Astrocyte of the cerebellum (primary cell): ENCODE results near the gene SASS6.

Experiments
- DNase-seq: peaks from one replicate; pipeline ENCODE4 v3.0.0-alpha.2; 2011; ENCODE audit warnings: low read depth
- H3K4me3 ChIP-seq: 2 replicates; pipeline ENCODE4 v1.5.1; 2011; ENCODE audit warnings: mild to moderate bottlenecking, low read depth, low read length, moderate library complexity
- in situ Hi-C: cut with HindIII; loops from 2 replicates; pipeline ENCODE4 v1.10.0; 2017; ENCODE audit warnings: low sequenced_read_pairs
- TF ChIP-seq, protein P1 (sequence below): IDR thresholded peaks from 2 replicates; pipeline ENCODE4 v1.5.1; 2012; ENCODE audit warnings: low read length, low read depth, moderate library complexity, mild to moderate bottlenecking; ENCODE audit errors: missing control alignments

Gene SASS6

DNA sequence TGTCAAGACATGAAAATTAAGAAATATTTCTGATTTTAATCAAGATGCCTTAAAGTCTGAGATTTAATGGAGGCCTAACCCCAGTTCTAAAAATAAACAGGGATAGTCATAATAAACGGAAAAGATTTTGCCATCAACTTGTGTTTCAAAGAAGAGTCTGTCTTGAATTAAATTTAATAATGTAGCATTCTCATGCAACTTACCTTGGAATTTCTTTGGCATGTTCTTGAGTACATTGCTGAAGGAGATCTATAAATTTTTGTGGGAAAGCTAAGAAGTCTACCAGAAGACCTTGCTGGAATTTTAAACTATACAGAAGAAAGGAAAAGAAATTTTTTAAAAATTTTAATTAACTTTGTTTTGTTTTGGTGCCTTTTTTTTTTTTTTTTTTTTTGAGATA, 10.6 kb downstream of the SASS6 start:
- DNase-seq = no peak
- in situ Hi-C loops = no loop called here
- H3K4me3 ChIP-seq = no peak overlapping the region
- TF ChIP-seq, protein P1, sequence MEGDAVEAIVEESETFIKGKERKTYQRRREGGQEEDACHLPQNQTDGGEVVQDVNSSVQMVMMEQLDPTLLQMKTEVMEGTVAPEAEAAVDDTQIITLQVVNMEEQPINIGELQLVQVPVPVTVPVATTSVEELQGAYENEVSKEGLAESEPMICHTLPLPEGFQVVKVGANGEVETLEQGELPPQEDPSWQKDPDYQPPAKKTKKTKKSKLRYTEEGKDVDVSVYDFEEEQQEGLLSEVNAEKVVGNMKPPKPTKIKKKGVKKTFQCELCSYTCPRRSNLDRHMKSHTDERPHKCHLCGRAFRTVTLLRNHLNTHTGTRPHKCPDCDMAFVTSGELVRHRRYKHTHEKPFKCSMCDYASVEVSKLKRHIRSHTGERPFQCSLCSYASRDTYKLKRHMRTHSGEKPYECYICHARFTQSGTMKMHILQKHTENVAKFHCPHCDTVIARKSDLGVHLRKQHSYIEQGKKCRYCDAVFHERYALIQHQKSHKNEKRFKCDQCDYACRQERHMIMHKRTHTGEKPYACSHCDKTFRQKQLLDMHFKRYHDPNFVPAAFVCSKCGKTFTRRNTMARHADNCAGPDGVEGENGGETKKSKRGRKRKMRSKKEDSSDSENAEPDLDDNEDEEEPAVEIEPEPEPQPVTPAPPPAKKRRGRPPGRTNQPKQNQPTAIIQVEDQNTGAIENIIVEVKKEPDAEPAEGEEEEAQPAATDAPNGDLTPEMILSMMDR = no peak

DNA sequence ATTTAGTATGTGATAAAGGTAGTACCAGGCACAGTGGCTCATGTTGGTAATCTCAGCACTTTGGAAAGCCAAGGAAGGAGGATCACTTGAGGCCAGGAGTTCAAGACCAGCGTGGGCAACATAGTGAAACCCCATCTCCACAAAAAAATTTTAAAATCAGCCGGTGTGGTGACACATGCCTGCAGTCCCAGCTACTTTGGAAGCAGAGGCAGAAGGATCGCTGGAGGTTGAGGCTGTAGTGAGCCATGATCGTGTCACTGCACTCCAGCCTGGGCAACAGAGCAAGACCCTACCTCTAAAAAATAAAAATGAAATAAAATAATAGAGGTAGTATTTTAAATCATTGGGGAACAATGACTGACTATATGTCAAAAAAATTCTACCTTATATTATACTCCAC, 17.2 kb downstream of the SASS6 start:
- no peak for DNase-seq
- TF ChIP-seq, protein P1 = no peak
- in situ Hi-C loops = no loop called here
- H3K4me3 ChIP-seq = no peak overlapping the region

DNA sequence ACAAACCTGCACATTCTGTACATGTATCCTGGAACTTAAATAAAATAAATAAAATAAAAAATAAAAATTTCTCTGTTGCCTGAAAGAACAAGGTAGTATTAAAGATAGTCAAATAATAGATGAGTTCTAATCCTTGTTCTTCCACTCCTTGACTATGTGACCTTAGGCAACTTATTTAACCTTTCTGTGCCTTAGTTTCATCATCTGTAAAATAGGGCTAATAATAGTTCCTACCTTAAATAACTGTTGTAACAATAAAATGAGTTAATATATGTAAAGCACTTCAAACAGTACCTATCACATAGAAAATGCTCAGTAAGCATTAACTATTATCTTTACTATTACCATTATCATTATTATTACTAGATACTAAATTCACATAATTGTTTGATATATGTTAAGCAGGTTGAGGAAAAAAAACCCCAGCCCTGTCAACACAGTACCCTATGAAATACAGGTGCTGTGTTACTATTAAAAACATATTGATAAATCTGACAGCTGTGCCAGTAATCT, 23.1 kb downstream of the SASS6 start:
- TF ChIP-seq, protein P1 = no peak
- no peak overlapping the region for H3K4me3 ChIP-seq
- in situ Hi-C loops = no loop called here
- DNase-seq = no peak

DNA sequence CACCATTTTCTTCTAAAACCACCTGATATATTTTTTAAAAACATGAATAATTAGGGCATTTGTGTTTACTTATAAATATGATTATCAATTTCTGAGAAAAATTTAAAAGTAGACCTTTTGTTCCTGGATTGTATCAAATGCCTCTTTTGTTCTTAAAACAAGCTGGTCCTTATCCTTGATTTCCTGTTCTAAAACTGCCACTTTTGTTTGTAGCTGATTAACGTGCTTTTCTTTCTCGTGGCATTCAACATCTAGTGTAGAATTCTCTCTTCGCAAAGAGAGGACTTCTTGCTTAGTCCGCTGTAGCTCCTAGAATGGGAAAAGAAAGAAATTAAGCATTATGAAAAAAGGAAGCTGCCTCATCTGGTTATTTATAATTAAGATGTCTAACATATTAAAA, 25.0 kb downstream of the SASS6 start:
- TF ChIP-seq, protein P1 = no peak
- H3K4me3 ChIP-seq = no peak overlapping the region
- in situ Hi-C loops = no loop called here
- DNase-seq = no peak

DNA sequence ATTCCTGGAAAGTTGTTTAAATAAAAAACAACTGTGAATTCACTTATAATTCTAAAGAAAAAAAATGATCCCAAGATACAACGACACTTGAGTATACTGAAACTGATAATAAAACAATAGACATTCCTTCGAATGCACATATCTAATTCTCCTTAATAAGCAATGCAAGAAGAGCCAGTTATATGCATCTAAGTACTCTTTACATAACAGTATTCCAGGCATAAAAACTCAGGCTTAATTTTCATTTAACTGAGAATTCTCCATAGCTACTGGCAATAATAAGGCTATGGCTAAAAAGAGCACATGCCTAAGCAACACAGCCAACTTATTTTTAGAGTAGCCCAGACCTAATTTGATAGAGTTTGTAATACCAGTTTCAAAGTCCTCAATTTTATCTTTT, 31.2 kb downstream of the SASS6 start:
- TF ChIP-seq, protein P1 = no peak
- no peak overlapping the region for H3K4me3 ChIP-seq
- in situ Hi-C loops = no loop called here
- no peak for DNase-seq

DNA sequence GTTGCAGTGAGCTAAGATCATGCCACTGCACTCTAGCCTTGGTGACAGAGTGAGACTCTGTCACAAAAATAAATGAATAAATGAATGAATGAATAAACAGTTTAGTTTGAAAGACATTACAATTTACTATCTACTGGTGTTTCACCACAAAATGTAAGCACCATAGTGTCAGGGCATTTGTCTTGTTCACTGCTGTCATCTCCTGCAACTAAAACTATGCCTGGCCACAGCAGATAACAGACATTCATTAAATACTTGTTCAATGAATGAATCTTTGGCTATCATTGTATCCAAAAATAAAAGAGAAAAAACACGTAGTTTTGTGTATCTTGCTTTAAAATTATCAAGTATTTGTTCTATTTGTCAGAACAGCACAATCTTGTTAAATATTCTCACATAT, 32.5 kb downstream of the SASS6 start:
- TF ChIP-seq, protein P1 = no peak
- in situ Hi-C loops = no loop called here
- H3K4me3 ChIP-seq = no peak overlapping the region
- no peak for DNase-seq

DNA sequence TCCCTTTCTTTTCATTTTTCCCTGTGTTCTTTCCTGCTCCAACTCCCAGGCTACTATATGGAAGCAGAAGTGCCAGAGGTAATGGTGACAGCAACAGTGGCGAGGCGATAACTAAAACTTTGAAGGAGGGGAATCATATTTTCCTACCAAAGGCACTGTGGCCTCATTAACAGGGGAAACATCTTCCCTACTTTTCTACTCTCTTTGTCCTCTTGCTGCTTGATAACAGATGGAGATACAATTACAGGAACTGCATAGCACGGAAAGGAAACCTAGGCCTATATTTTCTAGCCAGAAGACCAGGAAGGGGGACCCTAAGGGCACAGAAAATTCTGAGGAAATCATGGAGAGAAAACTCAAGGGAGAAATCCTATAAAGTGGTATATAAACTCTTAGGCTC, 42.3 kb downstream of the SASS6 start:
- no peak overlapping the region for H3K4me3 ChIP-seq
- no peak for DNase-seq
- in situ Hi-C loops = no loop called here
- TF ChIP-seq, protein P1 = no peak
